ENCODE measurements around the gene MRE11.

GRCh38 chr11:94528551-94528950 is 34.9 kb upstream of the MRE11 start:
- TF ChIP-seq POLR2A (IDR thresholded peaks at IDR 0.05; ENCODE audit: low read depth, low read length), result no peak
- TF ChIP-seq POLR2AphosphoS5 (IDR thresholded peaks at IDR 0.05; ENCODE audit: low read depth, low read length), result no peak
- TF ChIP-seq POU2F2 (IDR thresholded peaks at IDR 0.05; ENCODE audit: low read depth, low read length), result no peak
- TF ChIP-seq TAF1 (IDR thresholded peaks at IDR 0.05; ENCODE audit: low read depth, low read length), result no peak
- no peak for TF ChIP-seq SPI1 (IDR thresholded peaks at IDR 0.05; ENCODE audit: low read depth, low read length)
- TF ChIP-seq PAX5 (IDR thresholded peaks at IDR 0.05; ENCODE audit: insufficient read depth, low read length, severe bottlenecking), result no peak

All from GM12891 (cell line).